AG10803 (cell line): ENCODE data around the gene LRRC18.

Source experiments
- DNase-seq: peaks from one replicate; pipeline ENCODE4 v3.0.0; 2010; ENCODE audit warnings: low read depth
- H3K4me3 ChIP-seq: 2 replicates; pipeline ENCODE4 v1.5.1; 2011; ENCODE audit warnings: mild to moderate bottlenecking, low read length, control low read depth
- TF ChIP-seq, protein P1 (sequence below): conservative IDR thresholded peaks from 2 replicates; pipeline ENCODE4 v1.5.1; 2011; ENCODE audit warnings: mild to moderate bottlenecking, low read length, control low read depth, inconsistent platforms

Gene LRRC18

DNA sequence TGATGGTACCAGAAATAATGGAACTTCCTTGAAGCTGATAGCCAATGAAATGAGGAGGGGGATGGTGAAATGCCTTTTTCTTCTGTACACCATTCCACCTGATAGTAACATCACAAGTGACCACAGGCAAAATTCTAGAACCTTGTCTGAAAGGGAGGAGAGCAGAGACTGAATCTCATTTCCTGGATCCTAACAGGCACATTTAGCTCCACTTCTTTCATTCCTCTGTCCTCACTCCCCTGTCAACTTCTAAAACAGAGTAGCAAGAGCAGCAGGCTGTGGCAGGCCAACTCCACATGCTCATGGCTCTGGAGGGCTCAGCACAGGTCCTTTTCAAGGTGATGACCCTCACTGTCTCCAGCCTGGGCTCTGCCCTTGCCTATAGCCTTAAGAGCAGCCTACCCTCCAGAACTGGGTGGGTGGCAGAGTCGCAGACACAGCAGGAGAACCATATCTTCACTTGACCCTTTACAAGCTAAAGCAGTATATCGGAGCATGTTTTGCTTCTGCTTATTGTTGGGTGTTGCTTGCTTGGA, at the start of gene LRRC18:
LRRC18 (minus strand) TSS at position 51 of the 536 bp plus-strand sequence. CDS start 25,685 bp downstream, outside the sequence.
- no peak for DNase-seq
- no peak within 1 kb of the TSS for H3K4me3 ChIP-seq
- TF ChIP-seq, protein P1, sequence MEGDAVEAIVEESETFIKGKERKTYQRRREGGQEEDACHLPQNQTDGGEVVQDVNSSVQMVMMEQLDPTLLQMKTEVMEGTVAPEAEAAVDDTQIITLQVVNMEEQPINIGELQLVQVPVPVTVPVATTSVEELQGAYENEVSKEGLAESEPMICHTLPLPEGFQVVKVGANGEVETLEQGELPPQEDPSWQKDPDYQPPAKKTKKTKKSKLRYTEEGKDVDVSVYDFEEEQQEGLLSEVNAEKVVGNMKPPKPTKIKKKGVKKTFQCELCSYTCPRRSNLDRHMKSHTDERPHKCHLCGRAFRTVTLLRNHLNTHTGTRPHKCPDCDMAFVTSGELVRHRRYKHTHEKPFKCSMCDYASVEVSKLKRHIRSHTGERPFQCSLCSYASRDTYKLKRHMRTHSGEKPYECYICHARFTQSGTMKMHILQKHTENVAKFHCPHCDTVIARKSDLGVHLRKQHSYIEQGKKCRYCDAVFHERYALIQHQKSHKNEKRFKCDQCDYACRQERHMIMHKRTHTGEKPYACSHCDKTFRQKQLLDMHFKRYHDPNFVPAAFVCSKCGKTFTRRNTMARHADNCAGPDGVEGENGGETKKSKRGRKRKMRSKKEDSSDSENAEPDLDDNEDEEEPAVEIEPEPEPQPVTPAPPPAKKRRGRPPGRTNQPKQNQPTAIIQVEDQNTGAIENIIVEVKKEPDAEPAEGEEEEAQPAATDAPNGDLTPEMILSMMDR, result no peak

- no peak for DNase-seq
- TF ChIP-seq, protein P1, result no peak
Measured at GRCh38 chr10:48985621-48986158, 46.0 kb upstream of the LRRC18 start.

GRCh38 chr10:48983648-48984351, 44.2 kb upstream of the LRRC18 start:
- DNase-seq, result no peak
- TF ChIP-seq, protein P1, result 0 out of 2 replicates have a peak, but pooled peaks have one; percentile 8
- no peak overlapping the region for H3K4me3 ChIP-seq

More at GRCh38 chr10:48985621-48986158, 46.0 kb upstream of the LRRC18 start:
- no peak overlapping the region for H3K4me3 ChIP-seq

GRCh38 chr10:48982584-48982983, 42.9 kb upstream of the LRRC18 start:
- DNase-seq, result no peak
- TF ChIP-seq, protein P1, result no peak
- H3K4me3 ChIP-seq, result no peak overlapping the region

DNA sequence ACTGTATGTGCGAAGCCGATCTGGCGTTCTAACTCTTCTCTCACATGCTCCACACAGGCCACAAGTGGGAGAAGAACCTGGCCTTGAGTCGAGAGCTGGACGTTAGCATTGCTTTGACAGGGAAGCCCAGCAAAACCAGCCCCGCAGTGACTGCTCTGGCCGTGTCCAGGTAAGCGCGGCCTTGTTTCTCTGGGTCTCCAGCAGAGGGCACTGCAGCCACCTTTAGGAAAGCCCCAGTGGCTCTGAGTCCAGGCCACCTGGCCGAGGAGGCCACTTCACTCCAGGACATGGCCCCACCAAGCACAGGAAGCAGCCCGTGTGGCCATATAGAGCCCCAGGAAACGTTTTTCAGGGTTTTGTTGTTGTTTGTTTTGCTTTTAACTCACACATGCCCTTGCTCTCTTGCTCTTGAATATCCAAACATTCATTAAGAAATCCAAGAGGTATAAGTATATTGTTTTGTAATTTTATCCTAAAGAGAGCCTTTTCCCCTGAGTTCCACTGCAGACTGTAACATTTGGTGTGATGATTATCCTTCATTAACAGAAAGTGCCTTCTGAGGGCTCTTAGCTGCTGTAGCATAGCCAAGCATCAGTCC, 41.8 kb upstream of the LRRC18 start:
- TF ChIP-seq, protein P1, result peak; percentile 84
- H3K4me3 ChIP-seq, result no peak overlapping the region
- peak; percentile 26 for DNase-seq

GRCh38 chr10:48978318-48978717, 38.7 kb upstream of the LRRC18 start:
- TF ChIP-seq, protein P1, result no peak
- H3K4me3 ChIP-seq, result no peak overlapping the region
- no peak for DNase-seq

DNA sequence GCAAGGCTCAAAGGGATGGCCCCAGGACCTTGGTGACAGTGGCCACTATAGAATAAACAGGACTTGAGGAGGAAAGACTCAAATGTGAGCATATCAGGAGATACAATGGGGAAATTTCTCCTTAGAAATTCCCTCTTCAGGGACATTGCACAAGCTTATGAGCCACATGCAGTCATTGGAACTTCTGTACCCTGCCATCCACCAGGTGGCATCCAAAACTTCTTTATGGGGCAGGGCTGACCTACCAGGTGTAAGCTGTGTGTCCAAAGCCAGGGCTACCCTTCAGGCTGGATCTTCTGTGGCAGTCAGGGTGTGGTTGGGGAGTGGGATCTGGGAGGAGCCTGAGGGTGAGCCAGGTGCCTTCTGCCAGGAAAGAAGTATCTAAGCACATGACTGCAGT, 36.6 kb upstream of the LRRC18 start:
- DNase-seq, result peak; percentile 26
- TF ChIP-seq, protein P1, result peak; percentile 48
- no peak overlapping the region for H3K4me3 ChIP-seq
